IMR-90 (cell line): ENCODE measurements around the gene PPIL6. TPM values are rescaled to one million over a fixed set of nuclear protein-coding genes. Genes with fewer than 3 reads are reported as not detected.

Experiments used
- ATAC-seq: fragments of 200-7000 bp; cut with Tn5 transposase; 2 replicates; pipeline ENCODE4 v1.9.1; 2020; ENCODE audit warnings: low read depth, mild to moderate bottlenecking, moderate library complexity
- BruUV-seq: library from RNA; stranded (reverse); fragments of 400-500 nt; replicated peaks from 2 replicates; lab custom pipeline; 2021; lab: Mats Ljungman, UMichigan
- CTCF ChIA-PET: fragments of 300-600 bp; formaldehyde crosslinking; extraction: SDS; loops from one replicate; lab custom pipeline; 2021; ENCODE audit warnings: antibody characterized with exemption; lab: Yijun Ruan, JAX
- POLR2A ChIA-PET: fragments of 300-600 bp; sonication (Branson Sonifier 250); formaldehyde crosslinking; loops from one replicate; lab custom pipeline; 2022; ENCODE audit warnings: antibody characterized with exemption; ENCODE audit not compliant: unreplicated experiment; lab: Charles Lee
- DNase-seq: peaks from one replicate; pipeline ENCODE4 v3.0.0; 2013
- H2AFZ ChIP-seq: replicated peaks from 2 replicates; pipeline ENCODE3; 2013; ENCODE audit warnings: low read length, mild to moderate bottlenecking; ENCODE audit not compliant: poor library complexity
- H2AK5ac ChIP-seq: 2 replicates; pipeline ENCODE4 v1.6.1; 2013; ENCODE audit warnings: low read depth, low read length, inconsistent platforms
- H2AK9ac ChIP-seq: replicated peaks from 2 replicates; pipeline ENCODE3; 2013; ENCODE audit warnings: mild to moderate bottlenecking, low read depth, low read length, moderate library complexity; ENCODE audit not compliant: poor library complexity
- H2BK120ac ChIP-seq: 2 replicates; pipeline ENCODE4 v1.6.1; 2013; ENCODE audit warnings: low read depth, low read length, inconsistent platforms
- H2BK15ac ChIP-seq: 3 replicates; pipeline ENCODE4 v1.6.1; 2013; ENCODE audit warnings: low read depth, low read length, inconsistent platforms
- H2BK20ac ChIP-seq: 2 replicates; pipeline ENCODE4 v1.6.1; 2013; ENCODE audit warnings: low read depth, mild to moderate bottlenecking, inconsistent platforms, low read length, moderate library complexity
- H2BK5ac ChIP-seq: 2 replicates; pipeline ENCODE4 v1.6.1; 2013; ENCODE audit warnings: mild to moderate bottlenecking, low read depth, low read length, inconsistent platforms; ENCODE audit not compliant: poor library complexity, severe bottlenecking
- H3K14ac ChIP-seq: replicated peaks from 2 replicates; pipeline ENCODE4 v1.6.1; 2013; ENCODE audit warnings: low read depth, low read length, inconsistent platforms
- H3K18ac ChIP-seq: 2 replicates; pipeline ENCODE4 v1.6.1; 2013; ENCODE audit warnings: low read depth, low read length, control low read depth
- H3K23ac ChIP-seq: 2 replicates; pipeline ENCODE4 v1.6.1; 2013; ENCODE audit warnings: low read depth, low read length, inconsistent platforms
- H3K27ac ChIP-seq: 2 replicates; pipeline ENCODE4 v1.5.1; 2013; ENCODE audit warnings: mild to moderate bottlenecking, control low read depth, low read length; ENCODE audit not compliant: insufficient read depth
- H3K27me3 ChIP-seq: 2 replicates; pipeline ENCODE4 v1.6.1; 2013; ENCODE audit warnings: low read length; ENCODE audit not compliant: control insufficient read depth, insufficient read depth
- H3K36me3 ChIP-seq: 2 replicates; pipeline ENCODE4 v1.6.1; 2013; ENCODE audit warnings: low read length, mixed read lengths; ENCODE audit not compliant: control insufficient read depth, insufficient read depth
- H3K4ac ChIP-seq: 2 replicates; pipeline ENCODE4 v1.6.1; 2013; ENCODE audit warnings: low read depth, low read length, inconsistent platforms
- H3K4me1 ChIP-seq: 2 replicates; pipeline ENCODE4 v1.6.1; 2013; ENCODE audit warnings: low read length, mixed read lengths; ENCODE audit not compliant: control insufficient read depth, insufficient read depth
- H3K4me2 ChIP-seq: 2 replicates; pipeline ENCODE4 v1.6.1; 2013; ENCODE audit warnings: low read depth, mild to moderate bottlenecking, control low read depth, low read length, moderate library complexity
- H3K4me3 ChIP-seq: 2 replicates; pipeline ENCODE4 v1.5.1; 2013; ENCODE audit warnings: low read depth, mild to moderate bottlenecking, control low read depth, low read length, moderate library complexity; ENCODE audit not compliant: insufficient read depth
- H3K56ac ChIP-seq: 2 replicates; pipeline ENCODE4 v1.6.1; 2013; ENCODE audit warnings: low read length, inconsistent platforms; ENCODE audit not compliant: insufficient read depth; ENCODE audit errors: extremely low read depth
- H3K79me1 ChIP-seq, 2 experiments: 2 replicates each; pipeline ENCODE4 v1.6.1; 2013; ENCODE audit warnings: low read length in 2 of 2, inconsistent platforms in 1 of 2, low read depth in 1 of 2
- H3K9ac ChIP-seq: 2 replicates; pipeline ENCODE4 v1.6.1; 2013; ENCODE audit warnings: low read depth, low read length, control low read depth
- H3K9me1 ChIP-seq: 2 replicates; pipeline ENCODE4 v1.6.1; 2013; ENCODE audit warnings: low read length, inconsistent platforms; ENCODE audit not compliant: insufficient read depth
- H3K9me3 ChIP-seq: 2 replicates; pipeline ENCODE4 v1.6.1; 2013; ENCODE audit warnings: low read length; ENCODE audit not compliant: control insufficient read depth, insufficient read depth
- H4K20me1 ChIP-seq: 2 replicates; pipeline ENCODE4 v1.6.1; 2013; ENCODE audit warnings: low read length, inconsistent platforms; ENCODE audit not compliant: insufficient read depth
- H4K5ac ChIP-seq: 2 replicates; pipeline ENCODE4 v1.6.1; 2013; ENCODE audit warnings: mild to moderate bottlenecking, low read depth, low read length, control low read depth
- H4K8ac ChIP-seq, 2 experiments: 2 replicates each; pipeline ENCODE4 v1.6.1; 2013; ENCODE audit warnings: low read depth in 2 of 2, low read length in 2 of 2, control low read depth in 1 of 2, inconsistent platforms in 1 of 2
- H4K91ac ChIP-seq: 2 replicates; pipeline ENCODE4 v1.6.1; 2013; ENCODE audit warnings: low read depth, low read length, inconsistent platforms; ENCODE audit not compliant: insufficient read depth
- BHLHE40 ChIP-seq: fragments of 150-350 bp; IDR thresholded peaks from 2 replicates; pipeline ENCODE4 v1.6.1; 2016; ENCODE audit warnings: mild to moderate bottlenecking, low read depth, low read length
- CEBPB ChIP-seq: IDR thresholded peaks from 2 replicates; pipeline ENCODE4 v1.6.1; 2012; ENCODE audit warnings: low read depth, low read length, improper control_type of control experiment
- CHD1 ChIP-seq: IDR thresholded peaks from 2 replicates; pipeline ENCODE4 v1.6.1; 2012; ENCODE audit warnings: low read depth, low read length, improper control_type of control experiment
- FOS ChIP-seq: fragments of 150-350 bp; IDR thresholded peaks from 2 replicates; pipeline ENCODE4 v1.6.1; 2016; ENCODE audit warnings: low read depth, low read length
- MAFK ChIP-seq: IDR thresholded peaks from 2 replicates; pipeline ENCODE4 v1.6.1; 2012; ENCODE audit warnings: low read depth, low read length, improper control_type of control experiment
- MAZ ChIP-seq: IDR thresholded peaks from 2 replicates; pipeline ENCODE4 v1.6.1; 2012; ENCODE audit warnings: low read depth, mild to moderate bottlenecking, low read length, improper control_type of control experiment, moderate library complexity, borderline replicate concordance
- MXI1 ChIP-seq: IDR thresholded peaks from 2 replicates; pipeline ENCODE4 v1.6.1; 2012; ENCODE audit warnings: low read depth, mild to moderate bottlenecking, low read length, moderate library complexity, borderline replicate concordance
- NFE2L2 ChIP-seq: fragments of 150-350 bp; IDR thresholded peaks from 2 replicates; pipeline ENCODE4 v1.6.1; 2016; ENCODE audit warnings: low read depth, mild to moderate bottlenecking, low read length
- POLR2A ChIP-seq: IDR thresholded peaks from 2 replicates; pipeline ENCODE4 v1.6.1; 2012; ENCODE audit warnings: mild to moderate bottlenecking, low read depth, low read length
- RAD21 ChIP-seq: IDR thresholded peaks from 2 replicates; pipeline ENCODE4 v1.6.1; 2012; ENCODE audit warnings: low read length, improper control_type of control experiment
- RCOR1 ChIP-seq: IDR thresholded peaks from 2 replicates; pipeline ENCODE4 v1.6.1; 2012; ENCODE audit warnings: mild to moderate bottlenecking, low read length, improper control_type of control experiment; ENCODE audit not compliant: insufficient replicate concordance
- RFX5 ChIP-seq: IDR thresholded peaks from 2 replicates; pipeline ENCODE4 v1.8.0; 2012; ENCODE audit warnings: low read depth, mild to moderate bottlenecking, low read length, moderate library complexity
- SMC3 ChIP-seq: fragments of 150-350 bp; IDR thresholded peaks from 2 replicates; pipeline ENCODE4 v1.6.1; 2016; ENCODE audit warnings: low read depth, mild to moderate bottlenecking, antibody characterized with exemption, low read length, moderate library complexity
- WGBS, 2 experiments: methylation state at CpG; one replicate each; pipeline versions ENCODE4 v1.1.5 to v1.1.7; 2013; ENCODE audit warnings: missing lambda C conversion rate in 2 of 2; ENCODE audit not compliant: insufficient read length in 1 of 2; ENCODE audit errors: extremely low coverage in 2 of 2; 5-methylcytosine and 5-hydroxymethylcytosine counted together
- dilution Hi-C: fragments of 300-500 bp; cut with HindIII; formaldehyde crosslinking; loops from one replicate; pipeline ENCODE4 v1.14.3; 2018; ENCODE audit warnings: low sequenced_read_pairs; ENCODE audit not compliant: unreplicated experiment
- in situ Hi-C: fragments of 300-500 bp; cut with MboI; formaldehyde crosslinking; loops from 3 replicates; pipeline ENCODE4 v1.14.3; 2019; ENCODE audit warnings: low sequenced_read_pairs, inconsistent platforms, mixed read lengths
- intact Hi-C: fragments of 100-400 bp; cut with micrococcal nuclease; formaldehyde crosslinking; loops from 2 replicates; pipeline ENCODE4 v1.10.0; 2022
- polyA plus RNA-seq, 3 experiments: library from polyadenylated mRNA; depleted of rRNA; stranded (reverse); fragments of >200 nt; gene quantifications; 2 replicates each; pipeline ENCODE4 v1.2.3, GENCODE V29; 2012; ENCODE audit warnings: low replicate concordance in 1 of 3
- total RNA-seq: library from RNA; depleted of rRNA; stranded (reverse); fragments of >200 nt; gene quantifications from 2 replicates; pipeline ENCODE4 v1.2.3, GENCODE V29; 2012
- TF ChIP-seq, protein P1 (sequence below): fragments of 150-350 bp; IDR thresholded peaks from 2 replicates; pipeline ENCODE4 v1.6.1; 2016; ENCODE audit warnings: low read depth, mild to moderate bottlenecking, low read length, moderate library complexity, borderline replicate concordance
- TF ChIP-seq, protein P2 (sequence below): fragments of 150-350 bp; IDR thresholded peaks from 2 replicates; pipeline ENCODE4 v1.6.1; 2017; ENCODE audit warnings: mild to moderate bottlenecking, antibody characterized with exemption, low read length, low read depth
- TF ChIP-seq, protein P3 (sequence below): conservative IDR thresholded peaks from 2 replicates; pipeline ENCODE4 v1.5.1; 2012; ENCODE audit warnings: mild to moderate bottlenecking, low read depth, low read length, improper control_type of control experiment

Gene PPIL6
- total and polyA plus RNA-seq, 2 of the 4 experiments (the other 2 are of a cell fraction) = 0.15 to 0.18 TPM

GRCh38 chr6:109374326-109374892 is 66.0 kb downstream of the PPIL6 start:
- DNase-seq = no peak
- H3K27me3 ChIP-seq = no peaks in the 10 kb centered on the region
- no peak overlapping the region for H4K5ac ChIP-seq
- H2BK20ac ChIP-seq = no peak overlapping the region
- H3K14ac ChIP-seq = no peak overlapping the region
- H4K8ac ChIP-seq = no peak overlapping the region
- no TSS peak for BruUV-seq
- H3K9ac ChIP-seq = no peak overlapping the region
- no peak overlapping the region for H3K4ac ChIP-seq
- H3K27ac ChIP-seq = no peak overlapping the region
- POLR2A ChIA-PET = no interaction called here
- WGBS, 2 experiments = 95% methylated on average over 3 of the region's 4 CpGs; no CpG with 5 or more reads in 1 of the 2 experiments
- CTCF ChIA-PET = no interaction called here
- no peak overlapping the region for H3K4me3 ChIP-seq
- no peak overlapping the region for H3K4me2 ChIP-seq
- intact Hi-C loops = no loop called here
- no peak overlapping the region for H2AK5ac ChIP-seq
- no peak overlapping the region for H2BK120ac ChIP-seq
- no peaks in the 10 kb centered on the region for H3K4me1 ChIP-seq
- H3K56ac ChIP-seq = no peak overlapping the region
- no peak overlapping the region for H2AK9ac ChIP-seq
- no peak overlapping the region for H3K23ac ChIP-seq
- in situ Hi-C loops = no loop called here
- TF ChIP-seq MXI1 (no peak), CEBPB (no peak), MAFK (no peak), MAZ (no peak), CHD1 (no peak), RCOR1 (no peak), SMC3 (no peak), RFX5 (no peak), RAD21 (no peak), BHLHE40 (no peak), NFE2L2 (no peak), FOS (no peak), POLR2A (no peak)
- TF ChIP-seq, protein P1, sequence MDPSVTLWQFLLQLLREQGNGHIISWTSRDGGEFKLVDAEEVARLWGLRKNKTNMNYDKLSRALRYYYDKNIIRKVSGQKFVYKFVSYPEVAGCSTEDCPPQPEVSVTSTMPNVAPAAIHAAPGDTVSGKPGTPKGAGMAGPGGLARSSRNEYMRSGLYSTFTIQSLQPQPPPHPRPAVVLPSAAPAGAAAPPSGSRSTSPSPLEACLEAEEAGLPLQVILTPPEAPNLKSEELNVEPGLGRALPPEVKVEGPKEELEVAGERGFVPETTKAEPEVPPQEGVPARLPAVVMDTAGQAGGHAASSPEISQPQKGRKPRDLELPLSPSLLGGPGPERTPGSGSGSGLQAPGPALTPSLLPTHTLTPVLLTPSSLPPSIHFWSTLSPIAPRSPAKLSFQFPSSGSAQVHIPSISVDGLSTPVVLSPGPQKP = no peak
- TF ChIP-seq, protein P2, sequence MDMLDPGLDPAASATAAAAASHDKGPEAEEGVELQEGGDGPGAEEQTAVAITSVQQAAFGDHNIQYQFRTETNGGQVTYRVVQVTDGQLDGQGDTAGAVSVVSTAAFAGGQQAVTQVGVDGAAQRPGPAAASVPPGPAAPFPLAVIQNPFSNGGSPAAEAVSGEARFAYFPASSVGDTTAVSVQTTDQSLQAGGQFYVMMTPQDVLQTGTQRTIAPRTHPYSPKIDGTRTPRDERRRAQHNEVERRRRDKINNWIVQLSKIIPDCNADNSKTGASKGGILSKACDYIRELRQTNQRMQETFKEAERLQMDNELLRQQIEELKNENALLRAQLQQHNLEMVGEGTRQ = no peak
- TF ChIP-seq, protein P3, sequence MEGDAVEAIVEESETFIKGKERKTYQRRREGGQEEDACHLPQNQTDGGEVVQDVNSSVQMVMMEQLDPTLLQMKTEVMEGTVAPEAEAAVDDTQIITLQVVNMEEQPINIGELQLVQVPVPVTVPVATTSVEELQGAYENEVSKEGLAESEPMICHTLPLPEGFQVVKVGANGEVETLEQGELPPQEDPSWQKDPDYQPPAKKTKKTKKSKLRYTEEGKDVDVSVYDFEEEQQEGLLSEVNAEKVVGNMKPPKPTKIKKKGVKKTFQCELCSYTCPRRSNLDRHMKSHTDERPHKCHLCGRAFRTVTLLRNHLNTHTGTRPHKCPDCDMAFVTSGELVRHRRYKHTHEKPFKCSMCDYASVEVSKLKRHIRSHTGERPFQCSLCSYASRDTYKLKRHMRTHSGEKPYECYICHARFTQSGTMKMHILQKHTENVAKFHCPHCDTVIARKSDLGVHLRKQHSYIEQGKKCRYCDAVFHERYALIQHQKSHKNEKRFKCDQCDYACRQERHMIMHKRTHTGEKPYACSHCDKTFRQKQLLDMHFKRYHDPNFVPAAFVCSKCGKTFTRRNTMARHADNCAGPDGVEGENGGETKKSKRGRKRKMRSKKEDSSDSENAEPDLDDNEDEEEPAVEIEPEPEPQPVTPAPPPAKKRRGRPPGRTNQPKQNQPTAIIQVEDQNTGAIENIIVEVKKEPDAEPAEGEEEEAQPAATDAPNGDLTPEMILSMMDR = no peak
- peaks cover 5% of the 10 kb centered on the region; the same call in 1 of the 2 replicates for H3K9me1 ChIP-seq
- no peak overlapping the region for H2AFZ ChIP-seq
- peaks cover 24% of the 10 kb centered on the region for H4K20me1 ChIP-seq
- no peak overlapping the region for H2BK15ac ChIP-seq
- no peak for ATAC-seq
- peaks cover 39% of the 10 kb centered on the region for H3K36me3 ChIP-seq
- dilution Hi-C loops = no loop called here
- no peak overlapping the region for H2BK5ac ChIP-seq
- H3K79me1 ChIP-seq = peaks cover 25 to 60% of the 10 kb centered on the region in 2 experiments
- H4K91ac ChIP-seq = no peak overlapping the region
- no peaks in the 10 kb centered on the region for H3K9me3 ChIP-seq
- H3K18ac ChIP-seq = no peak overlapping the region
